Suprapubic skin (tissue), 4 donors: ENCODE results near the gene RPA1.

Experiments used
- CTCF ChIP-seq, 2 donors: fragments of 200-600 bp in 1 of 2; fragments of 450-650 bp in 1 of 2; sonication (generic) in 1 of 2; IDR thresholded peaks; one replicate each; pipeline ENCODE4 v1.5.1; 2016 to 2019; ENCODE audit warnings: antibody characterized with exemption in 2 of 2, mild to moderate bottlenecking in 1 of 2, moderate library complexity in 1 of 2
- POLR2A ChIP-seq, 2 donors: fragments of 450-650 bp; IDR thresholded peaks; one replicate each; pipeline ENCODE4 v1.6.1; 2017; ENCODE audit warnings: antibody characterized with exemption in 2 of 2, mild to moderate bottlenecking in 2 of 2, moderate library complexity in 2 of 2
- POLR2AphosphoS5 ChIP-seq, 3 donors: sonication (generic); formaldehyde crosslinking; IDR thresholded peaks; one replicate each; pipeline ENCODE4 v1.6.1; 2017; ENCODE audit warnings: antibody characterized with exemption in 3 of 3

DNA sequence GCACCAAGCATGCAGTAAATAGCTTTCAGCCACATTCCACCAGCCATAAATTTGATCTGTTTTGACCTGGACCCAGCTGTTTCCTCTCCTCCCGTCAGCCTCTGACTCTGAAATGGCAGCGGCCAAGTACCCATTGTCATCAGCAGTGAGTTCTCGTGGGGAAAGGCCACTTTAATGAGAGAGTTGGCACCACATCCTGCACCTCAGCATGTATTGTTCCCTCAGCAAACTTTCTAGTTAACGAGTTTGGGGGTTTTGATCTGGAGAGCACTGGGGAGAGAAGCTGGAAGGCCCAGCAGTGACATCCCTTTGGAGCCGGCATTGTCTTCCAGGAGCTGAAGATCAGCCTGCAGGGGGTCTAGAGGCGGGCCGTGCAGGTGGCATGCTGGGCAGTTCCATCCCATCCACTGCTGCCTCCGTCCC is 84.9 kb downstream of the RPA1 start:
- TF ChIP-seq CTCF (IDR thresholded peaks at IDR 0.05) (no peak), POLR2A (IDR thresholded peaks at IDR 0.05) (no peak), POLR2AphosphoS5 (IDR thresholded peaks at IDR 0.05) (no peak)
